Lung (tissue), 16 donors: Measurements from ENCODE around the gene MEAF6. TPM values are rescaled to one million over a fixed set of nuclear protein-coding genes. Genes with fewer than 3 reads are reported as not detected.

ENCODE experiments used
- ATAC-seq: fragments of 200-7000 bp; cut with Tn5 transposase; one replicate; pipeline ENCODE4 v1.9.1; 2020; ENCODE audit warnings: moderate number of reproducible peaks; ENCODE audit not compliant: insufficient read depth, low FRiP score
- DNase-seq, 3 donors: peaks; one replicate each; pipeline ENCODE4 v3.0.0-alpha.2; 2013 to 2017
- H3K27ac ChIP-seq, 2 donors: one replicate each; pipeline ENCODE4 v1.5.1; 2013; ENCODE audit warnings: mild to moderate bottlenecking in 2 of 2, moderate library complexity in 2 of 2, control low read depth in 1 of 2, inconsistent platforms in 1 of 2, low read depth in 1 of 2, low read length in 1 of 2
- H3K27me3 ChIP-seq, 3 donors: one replicate each; pipeline ENCODE4 v1.5.1; 2013; ENCODE audit warnings: low read length in 2 of 3; ENCODE audit not compliant: control insufficient read depth in 3 of 3, insufficient read depth in 3 of 3
- H3K36me3 ChIP-seq, 4 donors: one replicate each; pipeline ENCODE4 v1.5.1; 2013; ENCODE audit warnings: low read length in 4 of 4, mild to moderate bottlenecking in 1 of 4, moderate library complexity in 1 of 4; ENCODE audit not compliant: control insufficient read depth in 4 of 4, insufficient read depth in 4 of 4
- H3K4me1 ChIP-seq, 5 donors: one replicate each; pipeline ENCODE4 v1.5.1; 2013; ENCODE audit warnings: low read length in 5 of 5, mild to moderate bottlenecking in 2 of 5, moderate library complexity in 1 of 5; ENCODE audit not compliant: control insufficient read depth in 5 of 5, insufficient read depth in 5 of 5
- H3K4me3 ChIP-seq: one replicate; pipeline ENCODE4 v1.5.1; 2013; ENCODE audit warnings: mild to moderate bottlenecking, control low read depth, moderate library complexity
- H3K9ac ChIP-seq, 2 donors: one replicate each; pipeline ENCODE4 v1.5.1; 2013; ENCODE audit warnings: low read length in 2 of 2, control low read depth in 1 of 2; ENCODE audit not compliant: insufficient read depth in 1 of 2
- H3K9me3 ChIP-seq, 4 donors: one replicate each; pipeline ENCODE4 v1.5.1; 2013; ENCODE audit warnings: low read length in 3 of 4, mild to moderate bottlenecking in 1 of 4, moderate library complexity in 1 of 4; ENCODE audit not compliant: control insufficient read depth in 4 of 4, insufficient read depth in 3 of 4
- CTCF ChIP-seq: IDR thresholded peaks from 2 replicates; pipeline ENCODE4 v1.5.1; 2012; ENCODE audit warnings: mild to moderate bottlenecking; ENCODE audit errors: control extremely low read depth, extremely low read depth
- WGBS, 2 donors: extraction: QIAGEN DNeasy Blood & Tissue Kit; methylation state at CpG; one replicate each; pipeline ENCODE4 v1.1.7; 2013; 5-methylcytosine and 5-hydroxymethylcytosine counted together
- long read RNA-seq, 5 donors: transcript quantifications; one replicate each; lab custom pipeline, GENCODE V29; 2026
- polyA plus RNA-seq, 2 donors: library from polyadenylated mRNA; stranded (reverse); fragments of 200-250 nt; gene quantifications; one replicate each; pipeline ENCODE4 v1.2.1, GENCODE V29; 2013
- total RNA-seq, 2 donors: library from RNA; depleted of rRNA in 1 of 2; stranded (reverse); fragments of >200 nt in 1 of 2; gene quantifications; one replicate each; pipeline ENCODE4 v1.2.1, GENCODE V29; 2014 to 2021
- donor health status: control.
- donor health status: control.
- donor health status: Bipolar disorder and iron deficiency.
- donor health status: healthy.
- donor health status: DM: yes; HTN: yes; CAD: no.

Gene MEAF6
- total RNA-seq (10 to 100 TPM; 54.0 to 63.7 TPM), polyA plus RNA-seq (10 to 100 TPM; 36.9 to 68.2 TPM)
- long read RNA-seq, donor 1, transcript MEAF6-206 (8 exons, 1,408 nt), result minor isoform, 5 of 40 reads
- long read RNA-seq, donor 1, transcript MEAF6-201 (7 exons, 1,525 nt), result major isoform, 32 of 40 reads
- long read RNA-seq, donor 1, partial matches to known transcripts, result 0 of 40 reads
- long read RNA-seq, donor 1, other reads (novel, unspliced or antisense), result 0 of 40 reads
- long read RNA-seq, donor 2, transcript MEAF6-201 (7 exons, 1,525 nt), result major isoform, 9 of 11 reads
- long read RNA-seq, donor 2, partial matches to known transcripts, result 0 of 11 reads
- long read RNA-seq, donor 2, other reads (novel, unspliced or antisense), result 0 of 11 reads
- long read RNA-seq, donor 3, transcript MEAF6-201 (7 exons, 1,525 nt), result major isoform, 17 of 25 reads
- long read RNA-seq, donor 3, partial matches to known transcripts, result 0 of 25 reads
- long read RNA-seq, donor 3, other reads (novel, unspliced or antisense), result 0 of 25 reads
- long read RNA-seq, donor 4, transcript MEAF6-201 (7 exons, 1,525 nt), result major isoform, 6 of 6 reads
- long read RNA-seq, donor 4, partial matches to known transcripts, result 0 of 6 reads
- long read RNA-seq, donor 4, other reads (novel, unspliced or antisense), result 0 of 6 reads
- long read RNA-seq, donor 5, transcript MEAF6-201 (7 exons, 1,525 nt), result major isoform, 35 of 39 reads
- long read RNA-seq, donor 5, partial matches to known transcripts, result 0 of 39 reads
- long read RNA-seq, donor 5, other reads (novel, unspliced or antisense), result 0 of 39 reads

- H3K9me3 ChIP-seq, result no peaks in the 10 kb centered on the region
- 0 to 1% methylated on average over 92 to 100 of the region's 100 CpGs for WGBS, 2 donors
- DNase-seq (peak; percentile 87 to 93 (median 90)), ATAC-seq (peak; percentile 99)
- peak within 1 kb of the TSS; percentile 69 to 85 for H3K9ac ChIP-seq
- H3K27ac ChIP-seq, result peak within 1 kb of the TSS; percentile 88 to 95
- H3K4me3 ChIP-seq, result peak within 1 kb of the TSS; percentile 97
- H3K27me3 ChIP-seq, result no peaks in the 10 kb centered on the region
- peaks cover 0 to 5% (median under 1%) of the 10 kb centered on the region in 4 donors for H3K36me3 ChIP-seq
- H3K4me1 ChIP-seq, result peaks cover 0 to 15% (median 4%) of the 10 kb centered on the region in 5 donors
- peak; percentile 20 for TF ChIP-seq CTCF
Measured at GRCh38 chr1:37514350-37515184, at the start of gene MEAF6. Gene MEAF6 (minus strand): TSS chr1:37514766. CDS start chr1:37514746, 20 bp downstream.

- H3K4me3 ChIP-seq, result no peak overlapping the region
- WGBS, 2 donors, result 91 to 95% methylated on average over 1 of the region's 1 CpG
- no peak for TF ChIP-seq CTCF
- H3K9ac ChIP-seq, result no peak overlapping the region
- H3K9me3 ChIP-seq, result peaks cover 0 to 2% (median 0%) of the 10 kb centered on the region in 4 donors
- no peak overlapping the region for H3K27ac ChIP-seq
- ATAC-seq, result no peak
- no peaks in the 10 kb centered on the region for H3K4me1 ChIP-seq
- no peaks in the 10 kb centered on the region for H3K27me3 ChIP-seq
- no peak for DNase-seq
- H3K36me3 ChIP-seq, result peaks cover 15 to 34% (median 30%) of the 10 kb centered on the region in 4 donors
Measured at GRCh38 chr1:37562984-37563383, 48.4 kb upstream of the MEAF6 start.

GRCh38 chr1:37561133-37562132, 46.9 kb upstream of the MEAF6 start:
- Histone ChIP-seq H3K9ac (no peak overlapping the region), H3K27ac (no peak overlapping the region), H3K27me3 (no peaks in the 10 kb centered on the region), H3K4me3 (no peak overlapping the region), H3K9me3 (no peaks in the 10 kb centered on the region), H3K36me3 (peaks cover 8 to 21% (median 17%) of the 10 kb centered on the region in 4 donors), H3K4me1 (peaks cover 0 to 11% (median 2%) of the 10 kb centered on the region in 5 donors)
- no peak for TF ChIP-seq CTCF
- DNase-seq (peak in 1 of 3 donors; percentile 20), ATAC-seq (no peak)
- WGBS, 2 donors, result 92 to 94% methylated on average over 21 of the region's 21 CpGs
